CD14-positive monocyte (primary cell): ENCODE results near the gene MS4A4E. TPM values are rescaled to one million over a fixed set of nuclear protein-coding genes. Genes with fewer than 3 reads are reported as not detected.

Experiments
- DNase-seq, 3 donors: peaks; one replicate each; pipeline ENCODE4 v3.0.0-alpha.2; 2011 to 2022
- H2AFZ ChIP-seq: 2 replicates; pipeline ENCODE4 v1.6.0; 2012; ENCODE audit warnings: mild to moderate bottlenecking, low read depth, low read length, inconsistent platforms; ENCODE audit not compliant: insufficient read depth, poor library complexity, severe bottlenecking
- H3K27ac ChIP-seq, 2 donors: 1 replicate in 1 of 2; 2 replicates in 1 of 2; pipeline ENCODE4 v1.5.1; 2012 to 2013; ENCODE audit warnings: low read length in 2 of 2, control low read depth in 1 of 2, inconsistent platforms in 1 of 2, low read depth in 1 of 2, mild to moderate bottlenecking in 1 of 2
- H3K27me3 ChIP-seq, 2 donors: one replicate each; pipeline versions ENCODE4 v1.6.0 to v1.6.1; 2011 to 2013; ENCODE audit warnings: low read length in 2 of 2; ENCODE audit not compliant: control insufficient read depth in 2 of 2, insufficient read depth in 2 of 2
- H3K36me3 ChIP-seq, 2 donors: replicated peaks in 1 of 2; 1 replicate in 1 of 2; 2 replicates in 1 of 2; pipeline versions ENCODE4 v1.5.1 to v1.6.1; 2012 to 2013; ENCODE audit warnings: low read length in 2 of 2, control low read depth in 1 of 2, inconsistent platforms in 1 of 2, mild to moderate bottlenecking in 1 of 2; ENCODE audit not compliant: insufficient read depth in 2 of 2, control insufficient read depth in 1 of 2
- H3K4me1 ChIP-seq, 2 donors: 1 replicate in 1 of 2; 2 replicates in 1 of 2; pipeline versions ENCODE4 v1.5.1 to v1.6.1; 2012 to 2013; ENCODE audit warnings: low read length in 2 of 2, control low read depth in 1 of 2, inconsistent platforms in 1 of 2, mild to moderate bottlenecking in 1 of 2, moderate library complexity in 1 of 2; ENCODE audit not compliant: insufficient read depth in 2 of 2, control insufficient read depth in 1 of 2
- H3K4me2 ChIP-seq: replicated peaks from 2 replicates; pipeline ENCODE3; 2012; ENCODE audit warnings: low read length, moderate library complexity, mild to moderate bottlenecking; ENCODE audit not compliant: poor library complexity, severe bottlenecking; ENCODE audit errors: extremely low read depth
- H3K4me3 ChIP-seq, 3 experiments: fragments of 200-600 bp in 1 of 3; sonication (generic) in 1 of 3; replicated peaks in 1 of 3; 1 replicate in 2 of 3; 2 replicates in 1 of 3; pipeline ENCODE4 v1.5.1; 2011 to 2013; ENCODE audit warnings: low read length in 3 of 3, mild to moderate bottlenecking in 3 of 3, control low read depth in 2 of 3, low read depth in 2 of 3, inconsistent platforms in 1 of 3, moderate library complexity in 1 of 3
- H3K79me2 ChIP-seq: 2 replicates; pipeline ENCODE4 v1.6.0; 2012; ENCODE audit warnings: mild to moderate bottlenecking, control low read depth, inconsistent platforms, low read length, moderate library complexity; ENCODE audit not compliant: insufficient read depth
- H3K9ac ChIP-seq: 2 replicates; pipeline ENCODE4 v1.6.0; 2017; ENCODE audit warnings: low read length, mild to moderate bottlenecking; ENCODE audit not compliant: insufficient read depth, poor library complexity, severe bottlenecking
- H3K9me3 ChIP-seq, 2 donors: replicated peaks in 1 of 2; 1 replicate in 1 of 2; 2 replicates in 1 of 2; pipeline versions ENCODE4 v1.5.1 to v1.6.1; 2012 to 2013; ENCODE audit warnings: low read length in 2 of 2, control low read depth in 1 of 2; ENCODE audit not compliant: control insufficient read depth in 1 of 2, insufficient read depth in 1 of 2
- H4K20me1 ChIP-seq: 2 replicates; pipeline ENCODE4 v1.6.0; 2012; ENCODE audit warnings: mild to moderate bottlenecking, low read length, control low read depth, moderate library complexity; ENCODE audit not compliant: insufficient read depth
- H3K27ac Mint-ChIP-seq, 7 donors: one replicate each; pipeline ENCODE4 v1.8.0; 2020; ENCODE audit warnings: mild to moderate bottlenecking in 7 of 7, mixed read lengths in 7 of 7, moderate library complexity in 6 of 7, inconsistent platforms in 2 of 7
- H3K27me3 Mint-ChIP-seq, 3 donors: one replicate each; pipeline ENCODE4 v1.8.0; 2021 to 2022; ENCODE audit warnings: low read depth in 3 of 3, mild to moderate bottlenecking in 3 of 3, mixed read lengths in 3 of 3, moderate library complexity in 3 of 3, inconsistent platforms in 1 of 3
- H3K36me3 Mint-ChIP-seq, 2 donors: one replicate each; pipeline ENCODE4 v1.8.0; 2020; ENCODE audit warnings: mixed read lengths in 2 of 2, inconsistent platforms in 1 of 2, mild to moderate bottlenecking in 1 of 2
- H3K4me1 Mint-ChIP-seq: one replicate; pipeline ENCODE4 v1.8.0; 2020; ENCODE audit warnings: mild to moderate bottlenecking, mixed read lengths
- H3K4me3 Mint-ChIP-seq, 2 donors: one replicate each; pipeline ENCODE4 v1.8.0; 2020; ENCODE audit warnings: mild to moderate bottlenecking in 2 of 2, mixed read lengths in 2 of 2, moderate library complexity in 1 of 2
- H3K9me3 Mint-ChIP-seq, 7 donors: one replicate each; pipeline ENCODE4 v1.8.0; 2020 to 2022; ENCODE audit warnings: mixed read lengths in 7 of 7, mild to moderate bottlenecking in 6 of 7, moderate library complexity in 6 of 7, inconsistent platforms in 2 of 7
- WGBS: methylation state at CpG from one replicate; pipeline ENCODE4 v1.1.5; 2013; ENCODE audit warnings: missing lambda C conversion rate; ENCODE audit not compliant: insufficient coverage; 5-methylcytosine and 5-hydroxymethylcytosine counted together
- intact Hi-C, 2 donors: fragments of 100-400 bp; cut with micrococcal nuclease; formaldehyde crosslinking; loops; one replicate each; pipeline versions ENCODE4 v1.15.0 to v1.15.1; 2023
- polyA plus RNA-seq, 3 donors: library from polyadenylated mRNA; depleted of rRNA in 1 of 3; unstranded in 2 of 3; stranded (reverse) in 1 of 3; fragments of 300-500 nt in 2 of 3; fragments of >200 nt in 1 of 3; fragmentation: Illumina TruSeq in 2 of 3; gene quantifications; 1 replicate in 2 of 3; 2 replicates in 1 of 3; pipeline ENCODE4 v1.2.3, GENCODE V29; 2012 to 2021
- TF ChIP-seq, protein P1 (sequence below): fragments of 200-600 bp; IDR thresholded peaks from one replicate; pipeline ENCODE4 v1.8.0; 2022; ENCODE audit warnings: antibody characterized with exemption, mild to moderate bottlenecking

The MS4A4E gene
- polyA plus RNA-seq, 3 donors, result 1.00 to 10.2 (median 1.1) TPM

DNA sequence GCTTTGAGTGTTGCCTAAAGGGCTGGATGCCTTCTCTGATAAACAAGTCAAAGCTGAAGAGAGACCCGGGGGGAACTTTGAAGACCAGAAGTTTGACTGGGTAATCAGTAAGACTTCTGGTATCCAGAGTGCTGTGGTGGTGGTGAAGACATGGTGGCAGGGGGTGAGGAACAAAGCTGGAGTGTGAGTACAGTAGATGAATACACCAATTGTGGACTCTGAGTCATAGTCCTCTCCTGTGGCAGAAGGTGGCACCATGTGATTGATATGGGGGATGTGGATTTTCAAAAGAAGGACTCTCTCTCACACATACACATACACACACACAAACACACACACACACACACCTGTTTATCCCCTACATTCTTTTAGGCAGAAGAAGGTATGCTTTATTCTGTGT lies 72.4 kb downstream of the MS4A4E start:
- Histone ChIP-seq H3K27me3 (no peaks in the 10 kb centered on the region), H3K27ac (peak overlapping the region in 1 of 2 donors; percentile 65), H4K20me1 (peaks cover 79% of the 10 kb centered on the region), H3K4me1 (peaks cover 51 to 70% of the 10 kb centered on the region in 2 donors), H3K9me3 (no peaks in the 10 kb centered on the region), H3K9ac (no peak overlapping the region), H3K4me2 (peak overlapping the region; percentile 6), H3K36me3 (peaks cover 68 to 79% of the 10 kb centered on the region in 2 donors), H2AFZ (no peak overlapping the region), H3K4me3 (peak overlapping the region in 1 of 3 experiments; percentile 3), H3K79me2 (peaks cover 42% of the 10 kb centered on the region)
- peaks cover 78 to 83% of the 10 kb centered on the region in 2 donors for H3K36me3 Mint-ChIP-seq
- WGBS, result 83% methylated on average over 1 of the region's 1 CpG
- H3K27ac Mint-ChIP-seq, result peak overlapping the region; percentile 64 to 88 (median 86)
- peaks cover 0 to 5% (median 0%) of the 10 kb centered on the region in 7 donors for H3K9me3 Mint-ChIP-seq
- peak overlapping the region in 1 of 2 donors; percentile 35 for H3K4me3 Mint-ChIP-seq
- DNase-seq, result peak in 2 of 3 donors; percentile 38 to 55
- intact Hi-C loops, result no loop called here
- TF ChIP-seq, protein P1, sequence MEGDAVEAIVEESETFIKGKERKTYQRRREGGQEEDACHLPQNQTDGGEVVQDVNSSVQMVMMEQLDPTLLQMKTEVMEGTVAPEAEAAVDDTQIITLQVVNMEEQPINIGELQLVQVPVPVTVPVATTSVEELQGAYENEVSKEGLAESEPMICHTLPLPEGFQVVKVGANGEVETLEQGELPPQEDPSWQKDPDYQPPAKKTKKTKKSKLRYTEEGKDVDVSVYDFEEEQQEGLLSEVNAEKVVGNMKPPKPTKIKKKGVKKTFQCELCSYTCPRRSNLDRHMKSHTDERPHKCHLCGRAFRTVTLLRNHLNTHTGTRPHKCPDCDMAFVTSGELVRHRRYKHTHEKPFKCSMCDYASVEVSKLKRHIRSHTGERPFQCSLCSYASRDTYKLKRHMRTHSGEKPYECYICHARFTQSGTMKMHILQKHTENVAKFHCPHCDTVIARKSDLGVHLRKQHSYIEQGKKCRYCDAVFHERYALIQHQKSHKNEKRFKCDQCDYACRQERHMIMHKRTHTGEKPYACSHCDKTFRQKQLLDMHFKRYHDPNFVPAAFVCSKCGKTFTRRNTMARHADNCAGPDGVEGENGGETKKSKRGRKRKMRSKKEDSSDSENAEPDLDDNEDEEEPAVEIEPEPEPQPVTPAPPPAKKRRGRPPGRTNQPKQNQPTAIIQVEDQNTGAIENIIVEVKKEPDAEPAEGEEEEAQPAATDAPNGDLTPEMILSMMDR, result no peak
- peaks cover 73% of the 10 kb centered on the region for H3K4me1 Mint-ChIP-seq
- H3K27me3 Mint-ChIP-seq, result peaks cover 0 to 2% (median 0%) of the 10 kb centered on the region in 3 donors

DNA sequence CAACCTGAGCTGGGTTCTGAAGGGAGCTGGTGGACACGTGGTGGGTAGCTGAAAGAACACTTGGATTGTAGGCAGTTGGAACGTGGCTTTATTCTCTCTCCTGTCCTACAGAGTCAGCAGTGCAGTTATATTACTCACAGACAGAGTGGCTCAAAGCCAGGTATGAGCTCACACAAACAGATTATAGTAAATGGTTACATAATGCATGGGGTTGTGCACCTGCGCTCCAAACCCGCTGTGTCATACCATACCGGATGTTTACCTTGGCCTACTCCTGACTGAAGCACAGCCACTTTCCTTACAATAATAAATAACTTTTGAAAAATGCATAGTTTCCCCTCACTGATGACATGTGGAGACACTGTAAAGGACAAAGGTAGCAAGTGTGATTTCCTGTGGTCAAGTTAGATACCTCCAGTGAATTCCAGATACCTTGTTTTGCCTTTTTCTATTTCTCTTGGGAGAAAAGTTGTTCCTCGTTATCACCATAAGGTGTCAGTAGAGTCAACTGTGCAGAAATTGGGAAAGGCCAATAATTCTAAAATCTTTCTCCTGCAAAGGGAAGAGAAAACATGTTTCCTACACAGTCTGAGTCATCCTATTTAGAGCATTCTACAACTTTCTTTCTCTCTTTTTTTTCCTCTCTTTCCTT lies 73.5 kb downstream of the MS4A4E start:
- 76% methylated on average over 3 of the region's 6 CpGs for WGBS
- no peak overlapping the region for H3K4me3 Mint-ChIP-seq
- Histone ChIP-seq H3K36me3 (peaks cover 58 to 76% of the 10 kb centered on the region in 2 donors), H3K4me2 (no peak overlapping the region), H3K27ac (peak overlapping the region in 1 of 2 donors; percentile 5), H3K4me1 (peaks cover 40 to 59% of the 10 kb centered on the region in 2 donors), H2AFZ (no peak overlapping the region), H3K4me3 (no peak overlapping the region), H3K27me3 (no peaks in the 10 kb centered on the region), H4K20me1 (peaks cover 67% of the 10 kb centered on the region), H3K9ac (no peak overlapping the region), H3K79me2 (peaks cover 30% of the 10 kb centered on the region), H3K9me3 (no peaks in the 10 kb centered on the region)
- H3K4me1 Mint-ChIP-seq, result peaks cover 62% of the 10 kb centered on the region
- H3K9me3 Mint-ChIP-seq, result peaks cover 0 to 5% (median 2%) of the 10 kb centered on the region in 7 donors
- intact Hi-C loops, result loop anchor here in 1 of 2 donors (5.0 kb wide), 1 partner anchor 33 kb away; no protein-coding TSS in a partner anchor
- H3K27me3 Mint-ChIP-seq, result peaks cover 0 to 2% (median 0%) of the 10 kb centered on the region in 3 donors
- peak overlapping the region; percentile 64 to 88 (median 86) for H3K27ac Mint-ChIP-seq
- DNase-seq, result peak in 2 of 3 donors; percentile 51 to 65
- peaks cover 76 to 80% of the 10 kb centered on the region in 2 donors for H3K36me3 Mint-ChIP-seq
- TF ChIP-seq, protein P1, result peak; percentile 82
